Measurements from ENCODE around the gene SLC35F5. TPM values are rescaled to one million over a fixed set of nuclear protein-coding genes. Genes with fewer than 3 reads are reported as not detected.
"Not testable (repeated sequence)": the region's sequence is repeated elsewhere in the genome, so short reads cannot be mapped to it uniquely, and the experiment has no call there.

The SLC35F5 gene
- total RNA-seq, 2 experiments from 2014 or later = 13.4 to 18.4 TPM

GRCh38 chr2:113694438-113694837 is 62.0 kb downstream of the SLC35F5 start:
- DNase-seq (no peak), ATAC-seq (no peak)
- Mint-ChIP-seq H3K4me3 (no peak overlapping the region), H3K27ac (peak overlapping the region; percentile 96), H3K9me3 (ENCODE audit: low read depth) (peaks cover 3% of the 10 kb centered on the region), H3K27me3 (no peaks in the 10 kb centered on the region), H3K4me1 (peaks cover 55% of the 10 kb centered on the region), H3K36me3 (ENCODE audit: low read depth) (no peaks in the 10 kb centered on the region)
- POLR2A ChIA-PET = no interaction called here
- CTCF ChIA-PET = interaction anchor here (0.7 kb wide), 1 partner anchor 286 kb away, joined by 3 read pairs; no protein-coding TSS in a partner anchor
- intact Hi-C loops (cut with DNase I, micrococcal nuclease) = loop anchor here in 1 of 2 experiments (5.0 to 10.0 kb wide), 2 partner anchors 90 to 193 kb away; no protein-coding TSS in a partner anchor

GRCh38 chr2:113692698-113693428 is 63.6 kb downstream of the SLC35F5 start:
- no peaks in the 10 kb centered on the region for H3K9me3 Mint-ChIP-seq (ENCODE audit: low read depth)
- intact Hi-C loops (cut with DNase I, micrococcal nuclease) = loop anchor here (1.0 to 10.0 kb wide), 9 partner anchors 64 to 286 kb away; partner anchors contain the start of gene SLC35F5 (in 1 of the 2)
- ChIA-PET CTCF (interaction anchor here (0.5 to 2.5 kb wide), 4 partner anchors 13 to 201 kb away, joined by 3 to 10 read pairs (median 4); no protein-coding TSS in a partner anchor), POLR2A (interaction anchor here (0.6 to 1.4 kb wide), 3 partner anchors 132 to 194 kb away, joined by 3 to 5 read pairs (median 3); no protein-coding TSS in a partner anchor)
- peak; percentile 86 for ATAC-seq
- H3K27ac Mint-ChIP-seq = peak overlapping the region; percentile 96
- H3K4me1 Mint-ChIP-seq = peaks cover 47% of the 10 kb centered on the region
- DNase-seq = peak; percentile 61
- H3K27me3 Mint-ChIP-seq = no peaks in the 10 kb centered on the region
- no peaks in the 10 kb centered on the region for H3K36me3 Mint-ChIP-seq (ENCODE audit: low read depth)
- peak overlapping the region; percentile 63 for H3K4me3 Mint-ChIP-seq

GRCh38 chr2:113690871-113691270 is 65.6 kb downstream of the SLC35F5 start:
- CTCF ChIA-PET = interaction anchor here (0.6 to 1.2 kb wide), 3 partner anchors 10 to 20 kb away, joined by 3 to 6 read pairs (median 3); no protein-coding TSS in a partner anchor

GRCh38 chr2:113686537-113686936 is 69.9 kb downstream of the SLC35F5 start:
- no peaks in the 10 kb centered on the region for H3K27me3 Mint-ChIP-seq
- DNase-seq = no peak
- ATAC-seq = no peak
- peaks cover 8% of the 10 kb centered on the region for H3K4me1 Mint-ChIP-seq
- intact Hi-C loops (cut with DNase I, micrococcal nuclease) = no loop called here
- H3K4me3 Mint-ChIP-seq = no peak overlapping the region
- H3K9me3 Mint-ChIP-seq (ENCODE audit: low read depth) = peaks cover 4% of the 10 kb centered on the region
- H3K36me3 Mint-ChIP-seq (ENCODE audit: low read depth) = no peaks in the 10 kb centered on the region
- ChIA-PET CTCF (no interaction called here), POLR2A (no interaction called here)
- H3K27ac Mint-ChIP-seq = no peak overlapping the region

More at GRCh38 chr2:113690871-113691270, 65.6 kb downstream of the SLC35F5 start:
- intact Hi-C loops (cut with DNase I, micrococcal nuclease) = loop anchor here in 1 of 2 experiments (5.0 to 10.0 kb wide), 2 partner anchors 86 to 196 kb away; no protein-coding TSS in a partner anchor
- ATAC-seq; H3K36me3 Mint-ChIP-seq (ENCODE audit: low read depth); DNase-seq; H3K27ac Mint-ChIP-seq; POLR2A ChIA-PET; H3K9me3 Mint-ChIP-seq (ENCODE audit: low read depth); H3K4me3 Mint-ChIP-seq; H3K27me3 Mint-ChIP-seq: not testable (repeated sequence)
- H3K4me1 Mint-ChIP-seq = peaks cover 40% of the 10 kb centered on the region

- Mint-ChIP-seq H3K4me3 (no peak overlapping the region), H3K36me3 (ENCODE audit: low read depth) (no peaks in the 10 kb centered on the region), H3K9me3 (ENCODE audit: low read depth) (peaks cover 4% of the 10 kb centered on the region), H3K27me3 (no peaks in the 10 kb centered on the region), H3K27ac (no peak overlapping the region), H3K4me1 (peaks cover under 1% of the 10 kb centered on the region)
- ATAC-seq (no peak), DNase-seq (no peak)
- intact Hi-C loops (cut with DNase I, micrococcal nuclease) = no loop called here
- POLR2A ChIA-PET = interaction anchor here (1.2 kb wide), 1 partner anchor 20 kb away, joined by 3 read pairs; no protein-coding TSS in a partner anchor
- CTCF ChIA-PET = interaction anchor here (0.6 kb wide), 1 partner anchor 34 kb away, joined by 4 read pairs; no protein-coding TSS in a partner anchor
Measured at GRCh38 chr2:113685471-113685870, 71.0 kb downstream of the SLC35F5 start.

- intact Hi-C loops (cut with DNase I, micrococcal nuclease) = no loop called here
- ATAC-seq = no peak
- Mint-ChIP-seq H3K36me3 (ENCODE audit: low read depth) (no peaks in the 10 kb centered on the region), H3K4me1 (no peaks in the 10 kb centered on the region), H3K27ac (no peak overlapping the region), H3K9me3 (ENCODE audit: low read depth) (peaks cover 4% of the 10 kb centered on the region), H3K4me3 (no peak overlapping the region), H3K27me3 (no peaks in the 10 kb centered on the region)
- ChIA-PET POLR2A (no interaction called here), CTCF (interaction anchor here (1.6 to 2.4 kb wide), 4 partner anchors 9 to 43 kb away, joined by 3 to 10 read pairs (median 4); no protein-coding TSS in a partner anchor)
- DNase-seq = no peak
Measured at GRCh38 chr2:113679457-113679856, 77.0 kb downstream of the SLC35F5 start.

GRCh38 chr2:113677330-113677729 is 79.1 kb downstream of the SLC35F5 start:
- Mint-ChIP-seq H3K36me3 (ENCODE audit: low read depth) (no peaks in the 10 kb centered on the region), H3K9me3 (ENCODE audit: low read depth) (no peaks in the 10 kb centered on the region), H3K4me3 (no peak overlapping the region), H3K27me3 (no peaks in the 10 kb centered on the region), H3K27ac (no peak overlapping the region), H3K4me1 (no peaks in the 10 kb centered on the region)
- DNase-seq = no peak
- CTCF ChIA-PET = interaction anchor here (0.8 to 1.7 kb wide), 3 partner anchors 14 to 73 kb away, joined by 3 read pairs; no protein-coding TSS in a partner anchor
- intact Hi-C loops (cut with DNase I, micrococcal nuclease) = no loop called here
- ATAC-seq = no peak
- POLR2A ChIA-PET = no interaction called here

- POLR2A ChIA-PET = no interaction called here
- intact Hi-C loops (cut with DNase I, micrococcal nuclease) = no loop called here
- peak; percentile 26 for ATAC-seq
- DNase-seq = no peak
- Mint-ChIP-seq H3K9me3 (ENCODE audit: low read depth) (no peaks in the 10 kb centered on the region), H3K27me3 (no peaks in the 10 kb centered on the region), H3K27ac (no peak overlapping the region), H3K4me1 (no peaks in the 10 kb centered on the region), H3K4me3 (no peak overlapping the region), H3K36me3 (ENCODE audit: low read depth) (no peaks in the 10 kb centered on the region)
- CTCF ChIA-PET = interaction anchor here (0.8 to 1.1 kb wide), 2 partner anchors 15 to 43 kb away, joined by 3 read pairs; no protein-coding TSS in a partner anchor
Measured at GRCh38 chr2:113676623-113677266, 79.7 kb downstream of the SLC35F5 start.

GRCh38 chr2:113675875-113676274 is 80.6 kb downstream of the SLC35F5 start:
- CTCF ChIA-PET = no interaction called here
- POLR2A ChIA-PET = no interaction called here
- H3K4me1 Mint-ChIP-seq = no peaks in the 10 kb centered on the region
- intact Hi-C loops (cut with DNase I, micrococcal nuclease) = no loop called here
- no peaks in the 10 kb centered on the region for H3K36me3 Mint-ChIP-seq (ENCODE audit: low read depth)
- no peaks in the 10 kb centered on the region for H3K9me3 Mint-ChIP-seq (ENCODE audit: low read depth)
- no peaks in the 10 kb centered on the region for H3K27me3 Mint-ChIP-seq
- no peak overlapping the region for H3K4me3 Mint-ChIP-seq
- ATAC-seq = no peak
- H3K27ac Mint-ChIP-seq = no peak overlapping the region
- DNase-seq = no peak

- Mint-ChIP-seq H3K4me3 (no peak overlapping the region), H3K27me3 (no peaks in the 10 kb centered on the region), H3K27ac (no peak overlapping the region), H3K9me3 (ENCODE audit: low read depth) (no peaks in the 10 kb centered on the region), H3K4me1 (no peaks in the 10 kb centered on the region), H3K36me3 (ENCODE audit: low read depth) (no peaks in the 10 kb centered on the region)
- intact Hi-C loops (cut with DNase I, micrococcal nuclease) = no loop called here
- ATAC-seq (no peak), DNase-seq (no peak)
- ChIA-PET POLR2A (no interaction called here), CTCF (no interaction called here)
Measured at GRCh38 chr2:113672326-113672932, 84.0 kb downstream of the SLC35F5 start.

- CTCF ChIA-PET; H3K4me3 Mint-ChIP-seq; H3K9me3 Mint-ChIP-seq (ENCODE audit: low read depth); intact Hi-C loops (cut with DNase I, micrococcal nuclease); H3K27me3 Mint-ChIP-seq; DNase-seq; ATAC-seq; H3K4me1 Mint-ChIP-seq; POLR2A ChIA-PET; H3K36me3 Mint-ChIP-seq (ENCODE audit: low read depth); H3K27ac Mint-ChIP-seq: not testable (repeated sequence)
Measured at GRCh38 chr2:113669013-113669412, 87.4 kb downstream of the SLC35F5 start.
